ENCODE data around the gene PADI3. TPM values are rescaled to one million over a fixed set of nuclear protein-coding genes. Genes with fewer than 3 reads are reported as not detected.

PADI3 gene
- total RNA-seq, 1 donor from 2014 or later, result not detected

GRCh38 chr1:17273096-17273495 is 24.2 kb downstream of the PADI3 start:
- Mint-ChIP-seq H3K4me1 (ENCODE audit: unreplicated experiment) (no peaks in the 10 kb centered on the region), H3K4me3 (ENCODE audit: unreplicated experiment) (no peak overlapping the region), H3K9me3 (ENCODE audit: unreplicated experiment) (no peaks in the 10 kb centered on the region), H3K36me3 (ENCODE audit: low read depth, unreplicated experiment) (no peaks in the 10 kb centered on the region), H3K27me3 (ENCODE audit: unreplicated experiment) (peaks cover 6% of the 10 kb centered on the region), H3K27ac (ENCODE audit: unreplicated experiment) (no peak overlapping the region)
- DNase-seq (ENCODE audit: low spot score), result no peak
- no peak for TF ChIP-seq CTCF (IDR thresholded peaks at IDR 0.05; ENCODE audit: unreplicated experiment)

- peak; percentile 56 for TF ChIP-seq CTCF (IDR thresholded peaks at IDR 0.05; ENCODE audit: unreplicated experiment)
- DNase-seq (ENCODE audit: low spot score), result peak; percentile 75
Observed at GRCh38 chr1:17274186-17275170, 25.6 kb downstream of the PADI3 start.

GRCh38 chr1:17276568-17276967 is 27.7 kb downstream of the PADI3 start:
- Mint-ChIP-seq H3K4me1 (ENCODE audit: unreplicated experiment) (no peaks in the 10 kb centered on the region), H3K36me3 (ENCODE audit: low read depth, unreplicated experiment) (no peaks in the 10 kb centered on the region), H3K27me3 (ENCODE audit: unreplicated experiment) (peaks cover 6% of the 10 kb centered on the region), H3K4me3 (ENCODE audit: unreplicated experiment) (no peak overlapping the region), H3K9me3 (ENCODE audit: unreplicated experiment) (no peaks in the 10 kb centered on the region), H3K27ac (ENCODE audit: unreplicated experiment) (no peak overlapping the region)
- no peak for DNase-seq (ENCODE audit: low spot score)
- no peak for TF ChIP-seq CTCF (IDR thresholded peaks at IDR 0.05; ENCODE audit: unreplicated experiment)

More at GRCh38 chr1:17274186-17275170, 25.6 kb downstream of the PADI3 start:
- peaks cover 6% of the 10 kb centered on the region for H3K27me3 Mint-ChIP-seq (ENCODE audit: unreplicated experiment)
- no peak overlapping the region for H3K27ac Mint-ChIP-seq (ENCODE audit: unreplicated experiment)
- no peaks in the 10 kb centered on the region for H3K9me3 Mint-ChIP-seq (ENCODE audit: unreplicated experiment)
- no peaks in the 10 kb centered on the region for H3K4me1 Mint-ChIP-seq (ENCODE audit: unreplicated experiment)
- no peaks in the 10 kb centered on the region for H3K36me3 Mint-ChIP-seq (ENCODE audit: low read depth, unreplicated experiment)
- no peak overlapping the region for H3K4me3 Mint-ChIP-seq (ENCODE audit: unreplicated experiment)

GRCh38 chr1:17277511-17278159 is 28.7 kb downstream of the PADI3 start:
- no peaks in the 10 kb centered on the region for H3K9me3 Mint-ChIP-seq (ENCODE audit: unreplicated experiment)
- H3K36me3 Mint-ChIP-seq (ENCODE audit: low read depth, unreplicated experiment), result no peaks in the 10 kb centered on the region

More at GRCh38 chr1:17277511-17278159, 28.7 kb downstream of the PADI3 start:
- no peak for TF ChIP-seq CTCF (IDR thresholded peaks at IDR 0.05; ENCODE audit: unreplicated experiment)
- Mint-ChIP-seq H3K4me1 (ENCODE audit: unreplicated experiment) (no peaks in the 10 kb centered on the region), H3K4me3 (ENCODE audit: unreplicated experiment) (no peak overlapping the region), H3K27me3 (ENCODE audit: unreplicated experiment) (peaks cover 6% of the 10 kb centered on the region), H3K27ac (ENCODE audit: unreplicated experiment) (no peak overlapping the region)
- no peak for DNase-seq (ENCODE audit: low spot score)
